SK-N-SH treated with all-trans-retinoic acid at 6 μM for 48 hours (cell line): ENCODE results near the gene GFRAL.

ENCODE experiments used
- ATAC-seq: fragments of 200-7000 bp; cut with Tn5 transposase; 3 replicates; pipeline ENCODE4 v1.9.1; 2020; ENCODE audit warnings: mild to moderate bottlenecking, moderate library complexity
- ARNTL ChIP-seq: fragments of 450-650 bp; formaldehyde crosslinking; IDR thresholded peaks from 2 replicates; pipeline ENCODE4 v1.5.0; 2020; ENCODE audit warnings: low read depth, mild to moderate bottlenecking, moderate library complexity, borderline replicate concordance
- BACH2 ChIP-seq: fragments of 250-450 bp; sonication (Bioruptor Pico); IDR thresholded peaks from 2 replicates; pipeline ENCODE4 v1.9.0; 2021; ENCODE audit warnings: mild to moderate bottlenecking, borderline replicate concordance
- CREB5 ChIP-seq: fragments of 250-450 bp; sonication (Bioruptor Pico); IDR thresholded peaks from 2 replicates; pipeline ENCODE4 v1.5.1; 2020; ENCODE audit warnings: low read depth, mild to moderate bottlenecking, moderate library complexity
- CSDC2 ChIP-seq: fragments of 250-450 bp; sonication (Bioruptor Pico); IDR thresholded peaks from 2 replicates; pipeline ENCODE4 v1.5.0; 2020; ENCODE audit warnings: mild to moderate bottlenecking, moderate library complexity
- CSRNP3 ChIP-seq: fragments of 250-450 bp; sonication (Bioruptor Pico); IDR thresholded peaks from 2 replicates; pipeline ENCODE4 v1.5.1; 2021; ENCODE audit warnings: mild to moderate bottlenecking, moderate library complexity
- ESRRG ChIP-seq: fragments of 250-450 bp; sonication (Bioruptor Pico); IDR thresholded peaks from 2 replicates; pipeline ENCODE4 v1.6.1; 2021; ENCODE audit warnings: mild to moderate bottlenecking
- ISL1 ChIP-seq: fragments of 250-450 bp; sonication (Bioruptor Pico); IDR thresholded peaks from 2 replicates; pipeline ENCODE4 v2.1.2; 2022; ENCODE audit warnings: mild to moderate bottlenecking, moderate library complexity
- OSR1 ChIP-seq: fragments of 250-450 bp; sonication (Bioruptor Pico); IDR thresholded peaks from 2 replicates; pipeline ENCODE4 v1.8.0; 2022; ENCODE audit warnings: moderate library complexity, mild to moderate bottlenecking, inconsistent platforms
- PATZ1 ChIP-seq: fragments of 250-450 bp; sonication (Bioruptor Pico); IDR thresholded peaks from 2 replicates; pipeline ENCODE4 v1.8.0; 2020; ENCODE audit warnings: mild to moderate bottlenecking, moderate library complexity, borderline replicate concordance
- POU6F1 ChIP-seq: fragments of 250-450 bp; sonication (Bioruptor Pico); IDR thresholded peaks from 2 replicates; pipeline ENCODE4 v1.8.0; 2021; ENCODE audit warnings: low read depth, mild to moderate bottlenecking, moderate library complexity, borderline replicate concordance
- PPARA ChIP-seq: fragments of 250-450 bp; sonication (Bioruptor Pico); IDR thresholded peaks from 2 replicates; pipeline ENCODE4 v1.5.0; 2020; ENCODE audit warnings: mild to moderate bottlenecking, borderline replicate concordance
- RARB ChIP-seq: fragments of 250-450 bp; sonication (Bioruptor Pico); IDR thresholded peaks from 2 replicates; pipeline ENCODE4 v1.8.0; 2021; ENCODE audit warnings: mild to moderate bottlenecking, moderate library complexity
- SNAI2 ChIP-seq: fragments of 250-450 bp; sonication (Bioruptor Pico); IDR thresholded peaks from 2 replicates; pipeline ENCODE4 v1.5.0; 2020; ENCODE audit warnings: mild to moderate bottlenecking, moderate library complexity
- TCF4 ChIP-seq: fragments of 250-450 bp; sonication (Bioruptor Pico); IDR thresholded peaks from 2 replicates; pipeline ENCODE4 v1.8.0; 2021; ENCODE audit warnings: mild to moderate bottlenecking, moderate library complexity, borderline replicate concordance
- TOX ChIP-seq: fragments of 250-450 bp; sonication (Bioruptor Pico); IDR thresholded peaks from 2 replicates; pipeline ENCODE4 v1.8.0; 2021; ENCODE audit warnings: mild to moderate bottlenecking, moderate library complexity, borderline replicate concordance
- ZC3H10 ChIP-seq: fragments of 250-450 bp; sonication (Bioruptor Pico); IDR thresholded peaks from 2 replicates; pipeline ENCODE4 v1.5.1; 2021; ENCODE audit warnings: mild to moderate bottlenecking, moderate library complexity
- ZFP3 ChIP-seq: fragments of 250-450 bp; sonication (Bioruptor Pico); IDR thresholded peaks from 2 replicates; pipeline ENCODE4 v1.5.0; 2020; ENCODE audit warnings: mild to moderate bottlenecking, moderate library complexity
- ZFP30 ChIP-seq: fragments of 450-650 bp; formaldehyde crosslinking; IDR thresholded peaks from 2 replicates; pipeline ENCODE4 v1.5.0; 2022; ENCODE audit warnings: mild to moderate bottlenecking, moderate library complexity
- ZNF70 ChIP-seq: fragments of 450-650 bp; formaldehyde crosslinking; IDR thresholded peaks from 2 replicates; pipeline ENCODE4 v1.5.0; 2020; ENCODE audit warnings: mild to moderate bottlenecking, moderate library complexity
- ZNF8 ChIP-seq: fragments of 450-650 bp; formaldehyde crosslinking; IDR thresholded peaks from 2 replicates; pipeline ENCODE4 v1.5.0; 2020; ENCODE audit warnings: mild to moderate bottlenecking, moderate library complexity
- TF ChIP-seq, protein P1 (sequence below): fragments of 250-450 bp; sonication (Bioruptor Pico); IDR thresholded peaks from 2 replicates; pipeline ENCODE4 v1.5.0; 2020; ENCODE audit warnings: mild to moderate bottlenecking, moderate library complexity

The GFRAL gene

DNA sequence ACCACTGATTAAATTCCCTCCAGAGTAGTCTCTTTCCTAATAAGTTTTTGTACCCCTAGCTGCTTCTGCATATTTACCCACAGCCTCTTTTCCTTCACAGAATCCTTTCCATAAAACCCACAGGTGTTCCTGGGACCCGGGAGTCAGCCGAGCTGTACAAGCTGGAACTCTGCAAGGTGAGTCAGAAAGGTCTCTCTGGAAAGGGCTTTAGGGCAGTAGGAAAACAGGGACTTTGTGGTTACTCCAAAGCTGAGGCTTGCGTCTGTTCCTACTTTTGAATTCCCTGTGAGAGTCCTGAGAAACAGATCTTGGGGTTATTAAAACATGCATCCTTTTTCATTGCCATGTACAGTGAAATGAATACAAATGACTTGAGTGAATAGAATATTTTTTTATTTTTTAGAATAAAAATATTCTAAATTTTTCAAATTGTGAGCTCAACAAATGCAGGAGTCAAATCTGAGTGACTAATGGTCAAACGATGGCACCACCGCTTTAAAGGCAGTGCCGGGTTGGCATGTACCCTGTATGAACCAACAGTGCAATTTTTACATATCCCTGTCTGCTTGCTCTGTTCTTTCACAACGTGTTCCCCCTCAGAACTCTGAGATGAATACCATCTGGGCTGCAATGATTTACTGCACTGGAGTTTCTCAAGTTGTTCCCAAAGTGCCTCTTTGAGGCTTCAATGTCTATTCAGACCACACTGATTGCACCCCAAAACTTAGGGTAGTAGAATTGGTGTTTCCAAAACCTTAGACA, 78.4 kb downstream of the GFRAL start:
- TF ChIP-seq ZC3H10 (CRISPR knock-in tag) (no peak), POU6F1 (CRISPR knock-in tag) (no peak), SNAI2 (no peak), CREB5 (no peak), CSDC2 (CRISPR knock-in tag) (no peak), ZFP3 (CRISPR knock-in tag) (no peak), CSRNP3 (CRISPR knock-in tag) (no peak), ESRRG (CRISPR knock-in tag) (no peak), RARB (CRISPR knock-in tag) (no peak), TOX (no peak), ARNTL (no peak), BACH2 (CRISPR knock-in tag) (no peak), ZFP30 (CRISPR knock-in tag) (no peak), PPARA (CRISPR knock-in tag) (no peak), TCF4 (CRISPR knock-in tag) (no peak), OSR1 (no peak)
- TF ChIP-seq, protein P1, sequence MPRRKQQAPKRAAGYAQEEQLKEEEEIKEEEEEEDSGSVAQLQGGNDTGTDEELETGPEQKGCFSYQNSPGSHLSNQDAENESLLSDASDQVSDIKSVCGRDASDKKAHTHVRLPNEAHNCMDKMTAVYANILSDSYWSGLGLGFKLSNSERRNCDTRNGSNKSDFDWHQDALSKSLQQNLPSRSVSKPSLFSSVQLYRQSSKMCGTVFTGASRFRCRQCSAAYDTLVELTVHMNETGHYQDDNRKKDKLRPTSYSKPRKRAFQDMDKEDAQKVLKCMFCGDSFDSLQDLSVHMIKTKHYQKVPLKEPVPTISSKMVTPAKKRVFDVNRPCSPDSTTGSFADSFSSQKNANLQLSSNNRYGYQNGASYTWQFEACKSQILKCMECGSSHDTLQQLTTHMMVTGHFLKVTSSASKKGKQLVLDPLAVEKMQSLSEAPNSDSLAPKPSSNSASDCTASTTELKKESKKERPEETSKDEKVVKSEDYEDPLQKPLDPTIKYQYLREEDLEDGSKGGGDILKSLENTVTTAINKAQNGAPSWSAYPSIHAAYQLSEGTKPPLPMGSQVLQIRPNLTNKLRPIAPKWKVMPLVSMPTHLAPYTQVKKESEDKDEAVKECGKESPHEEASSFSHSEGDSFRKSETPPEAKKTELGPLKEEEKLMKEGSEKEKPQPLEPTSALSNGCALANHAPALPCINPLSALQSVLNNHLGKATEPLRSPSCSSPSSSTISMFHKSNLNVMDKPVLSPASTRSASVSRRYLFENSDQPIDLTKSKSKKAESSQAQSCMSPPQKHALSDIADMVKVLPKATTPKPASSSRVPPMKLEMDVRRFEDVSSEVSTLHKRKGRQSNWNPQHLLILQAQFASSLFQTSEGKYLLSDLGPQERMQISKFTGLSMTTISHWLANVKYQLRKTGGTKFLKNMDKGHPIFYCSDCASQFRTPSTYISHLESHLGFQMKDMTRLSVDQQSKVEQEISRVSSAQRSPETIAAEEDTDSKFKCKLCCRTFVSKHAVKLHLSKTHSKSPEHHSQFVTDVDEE: no peak
- no peak for ATAC-seq

DNA sequence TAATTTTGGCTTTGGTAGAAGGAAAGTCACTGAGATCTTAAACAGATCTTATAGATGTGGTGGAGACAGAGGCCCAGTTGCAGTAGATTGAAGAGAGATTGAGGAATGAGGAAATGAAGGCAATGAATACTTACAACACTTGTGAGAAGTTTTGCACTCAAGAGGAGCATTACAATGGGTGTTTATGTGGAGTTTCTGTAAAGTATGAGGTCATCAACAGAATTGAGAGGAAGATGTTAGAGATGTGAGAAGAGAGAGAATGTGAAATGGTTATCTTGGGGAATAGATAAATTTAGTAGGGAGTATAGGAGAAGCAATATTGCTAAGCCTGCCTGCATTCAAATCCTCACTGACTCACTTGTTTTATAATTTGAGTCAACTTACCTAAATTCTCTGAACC, 83.4 kb downstream of the GFRAL start:
- ATAC-seq: no peak
- TF ChIP-seq CSRNP3 (CRISPR knock-in tag): no peak
- TF ChIP-seq CSDC2 (CRISPR knock-in tag): no peak
- no peak for TF ChIP-seq SNAI2
- no peak for TF ChIP-seq PATZ1 (CRISPR knock-in tag)
- TF ChIP-seq ARNTL: no peak
- no peak for TF ChIP-seq ZC3H10 (CRISPR knock-in tag)
- TF ChIP-seq CREB5: no peak
- no peak for TF ChIP-seq ISL1 (CRISPR knock-in tag)
- no peak for TF ChIP-seq ZNF70 (CRISPR knock-in tag)
- no peak for TF ChIP-seq POU6F1 (CRISPR knock-in tag)
- no peak for TF ChIP-seq ZNF8 (CRISPR knock-in tag)
